Measurements from ENCODE around the gene ERICH3. TPM values are rescaled to one million over a fixed set of nuclear protein-coding genes. Genes with fewer than 3 reads are reported as not detected.

The ERICH3 gene
- polyA plus RNA-seq, 1 donor (not counting 4 experiments of a cell fraction or from before 2014, with no cell fraction given) = not detected

DNA sequence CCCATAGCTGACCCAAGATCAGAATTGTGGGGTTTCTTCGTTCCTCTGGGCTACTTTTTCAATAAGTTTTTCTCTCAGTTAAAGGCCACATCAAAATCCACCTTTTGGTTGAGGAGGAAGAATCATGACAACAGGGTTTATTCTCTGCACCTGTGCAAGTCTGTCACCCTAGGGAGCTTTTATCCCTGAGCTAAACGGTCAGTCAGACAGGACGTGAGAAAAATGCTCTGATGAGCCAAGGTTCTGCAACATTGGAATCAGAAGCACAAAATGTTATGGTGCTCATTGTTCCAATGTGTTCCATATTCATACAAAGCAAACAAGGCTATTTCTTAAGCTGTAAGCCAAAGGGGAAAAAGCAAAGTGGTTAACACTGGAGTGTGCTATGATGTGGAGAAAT is 7.4 kb upstream of the ERICH3 start:
- no peak overlapping the region for H3K4me2 ChIP-seq (ENCODE audit: control insufficient read depth, extremely low read depth, insufficient read depth, low read depth, low read length)
- no peak for FAIRE-seq
- no peaks in the 10 kb centered on the region for H4K20me1 ChIP-seq (ENCODE audit: control insufficient read depth, extremely low read depth, insufficient read depth, low read length)
- no peak for DNase-seq (ENCODE audit: low read depth, low spot score)
- H2AFZ ChIP-seq (ENCODE audit: control insufficient read depth, low read length) = no peak overlapping the region
- H3K36me3 ChIP-seq (ENCODE audit: control insufficient read depth in 2 of 2, extremely low read depth in 1 of 2, insufficient read depth in 2 of 2, low read length in 2 of 2) = no peaks in the 10 kb centered on the region
- H3K27me3 ChIP-seq (ENCODE audit: control insufficient read depth, extremely low read depth, insufficient read depth, low read length) = no peaks in the 10 kb centered on the region
- no peaks in the 10 kb centered on the region for H3K79me2 ChIP-seq (ENCODE audit: control insufficient read depth, insufficient read depth, low read length)
- H3K9me1 ChIP-seq (ENCODE audit: control insufficient read depth, extremely low read depth, insufficient read depth, low read length) = no peaks in the 10 kb centered on the region
- no peaks in the 10 kb centered on the region for H3K4me1 ChIP-seq (ENCODE audit: control insufficient read depth, extremely low read depth, insufficient read depth, low read length)
- no peak overlapping the region for H3K4me3 ChIP-seq (ENCODE audit: control insufficient read depth in 2 of 3, extremely low read depth in 1 of 3, insufficient read depth in 2 of 3, low read depth in 1 of 3, low read length in 3 of 3)
- dilution Hi-C loops (cut with MboI; ENCODE audit: extremely low pct_ligation_motif_present, low sequenced_read_pairs) = no loop called here
- H3K9ac ChIP-seq (ENCODE audit: control insufficient read depth, extremely low read depth, insufficient read depth, low read length) = no peak overlapping the region
- H3K9me3 ChIP-seq (ENCODE audit: control insufficient read depth, low read depth, low read length) = no peaks in the 10 kb centered on the region
- TF ChIP-seq, protein P1, sequence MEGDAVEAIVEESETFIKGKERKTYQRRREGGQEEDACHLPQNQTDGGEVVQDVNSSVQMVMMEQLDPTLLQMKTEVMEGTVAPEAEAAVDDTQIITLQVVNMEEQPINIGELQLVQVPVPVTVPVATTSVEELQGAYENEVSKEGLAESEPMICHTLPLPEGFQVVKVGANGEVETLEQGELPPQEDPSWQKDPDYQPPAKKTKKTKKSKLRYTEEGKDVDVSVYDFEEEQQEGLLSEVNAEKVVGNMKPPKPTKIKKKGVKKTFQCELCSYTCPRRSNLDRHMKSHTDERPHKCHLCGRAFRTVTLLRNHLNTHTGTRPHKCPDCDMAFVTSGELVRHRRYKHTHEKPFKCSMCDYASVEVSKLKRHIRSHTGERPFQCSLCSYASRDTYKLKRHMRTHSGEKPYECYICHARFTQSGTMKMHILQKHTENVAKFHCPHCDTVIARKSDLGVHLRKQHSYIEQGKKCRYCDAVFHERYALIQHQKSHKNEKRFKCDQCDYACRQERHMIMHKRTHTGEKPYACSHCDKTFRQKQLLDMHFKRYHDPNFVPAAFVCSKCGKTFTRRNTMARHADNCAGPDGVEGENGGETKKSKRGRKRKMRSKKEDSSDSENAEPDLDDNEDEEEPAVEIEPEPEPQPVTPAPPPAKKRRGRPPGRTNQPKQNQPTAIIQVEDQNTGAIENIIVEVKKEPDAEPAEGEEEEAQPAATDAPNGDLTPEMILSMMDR (optimal IDR thresholded peaks at IDR 0.05 in 1 of 3, IDR thresholded peaks at IDR 0.05 in 1 of 3, conservative IDR thresholded peaks at IDR 0.05 in 1 of 3; ENCODE audit: extremely low read depth in 1 of 3, insufficient read depth in 2 of 3, low read length in 3 of 3) = no peak
- TF ChIP-seq EZH2 (IDR thresholded peaks at IDR 0.05; ENCODE audit: low read length) = no peak
- H3K27ac ChIP-seq (ENCODE audit: control insufficient read depth, insufficient read depth, low read length) = no peak overlapping the region

GRCh38 chr1:74679811-74680210 is 6.2 kb upstream of the ERICH3 start:
- Histone ChIP-seq H2AFZ (ENCODE audit: control insufficient read depth, low read length) (no peak overlapping the region), H3K27ac (ENCODE audit: control insufficient read depth, insufficient read depth, low read length) (no peak overlapping the region), H3K9ac (ENCODE audit: control insufficient read depth, extremely low read depth, insufficient read depth, low read length) (no peak overlapping the region), H3K36me3 (ENCODE audit: control insufficient read depth in 2 of 2, extremely low read depth in 1 of 2, insufficient read depth in 2 of 2, low read length in 2 of 2) (no peaks in the 10 kb centered on the region), H4K20me1 (ENCODE audit: control insufficient read depth, extremely low read depth, insufficient read depth, low read length) (no peaks in the 10 kb centered on the region), H3K79me2 (ENCODE audit: control insufficient read depth, insufficient read depth, low read length) (no peaks in the 10 kb centered on the region), H3K4me1 (ENCODE audit: control insufficient read depth, extremely low read depth, insufficient read depth, low read length) (no peaks in the 10 kb centered on the region), H3K27me3 (ENCODE audit: control insufficient read depth, extremely low read depth, insufficient read depth, low read length) (peaks cover under 1% of the 10 kb centered on the region), H3K4me2 (ENCODE audit: control insufficient read depth, extremely low read depth, insufficient read depth, low read depth, low read length) (no peak overlapping the region), H3K9me1 (ENCODE audit: control insufficient read depth, extremely low read depth, insufficient read depth, low read length) (no peaks in the 10 kb centered on the region), H3K9me3 (ENCODE audit: control insufficient read depth, low read depth, low read length) (no peaks in the 10 kb centered on the region), H3K4me3 (ENCODE audit: control insufficient read depth in 2 of 3, extremely low read depth in 1 of 3, insufficient read depth in 2 of 3, low read depth in 1 of 3, low read length in 3 of 3) (no peak overlapping the region)
- TF ChIP-seq, protein P1 (optimal IDR thresholded peaks at IDR 0.05 in 1 of 3, IDR thresholded peaks at IDR 0.05 in 1 of 3, conservative IDR thresholded peaks at IDR 0.05 in 1 of 3; ENCODE audit: extremely low read depth in 1 of 3, insufficient read depth in 2 of 3, low read length in 3 of 3) = no peak
- TF ChIP-seq EZH2 (IDR thresholded peaks at IDR 0.05; ENCODE audit: low read length) = no peak
- DNase-seq (ENCODE audit: low read depth, low spot score) (no peak), FAIRE-seq (no peak)
- dilution Hi-C loops (cut with MboI; ENCODE audit: extremely low pct_ligation_motif_present, low sequenced_read_pairs) = no loop called here

Data from keratinocyte (primary cell).